ENCODE data around the gene CLTB. TPM values are rescaled to one million over a fixed set of nuclear protein-coding genes. Genes with fewer than 3 reads are reported as not detected.

The CLTB gene
- total and polyA plus RNA-seq, 2 of the 4 experiments (the other 2 are of a cell fraction) = 87.6 to 99.9 TPM

GRCh38 chr5:176352116-176352878 is 64.0 kb downstream of the CLTB start:
- WGBS, 2 experiments (ENCODE audit: extremely low coverage in 2 of 2, insufficient read length in 1 of 2) = no CpG with 5 or more reads among the region's 5 CpGs
- dilution Hi-C loops (cut with HindIII; ENCODE audit: low sequenced_read_pairs, unreplicated experiment) = no loop called here
- H3K56ac ChIP-seq (ENCODE audit: extremely low read depth, insufficient read depth, low read length) = no peak overlapping the region
- no peaks in the 10 kb centered on the region for H3K9me3 ChIP-seq (ENCODE audit: control insufficient read depth, insufficient read depth, low read length)
- H2BK15ac ChIP-seq (ENCODE audit: low read depth, low read length) = no peak overlapping the region
- TF ChIP-seq NFE2L2 (IDR thresholded peaks at IDR 0.05; ENCODE audit: low read depth, low read length) (no peak), MAZ (IDR thresholded peaks at IDR 0.05; ENCODE audit: borderline replicate concordance, low read depth, low read length) (no peak), RCOR1 (IDR thresholded peaks at IDR 0.05; ENCODE audit: insufficient replicate concordance, low read length) (no peak), SMC3 (IDR thresholded peaks at IDR 0.05; ENCODE audit: low read depth, low read length) (no peak), MXI1 (IDR thresholded peaks at IDR 0.05; ENCODE audit: borderline replicate concordance, low read depth, low read length) (no peak), BHLHE40 (IDR thresholded peaks at IDR 0.05; ENCODE audit: low read depth, low read length) (no peak), RFX5 (IDR thresholded peaks at IDR 0.05; ENCODE audit: low read depth, low read length) (no peak), FOS (IDR thresholded peaks at IDR 0.05; ENCODE audit: low read depth, low read length) (no peak), CTCF (conservative IDR thresholded peaks at IDR 0.05; ENCODE audit: low read depth, low read length) (no peak), USF2 (IDR thresholded peaks at IDR 0.05; ENCODE audit: low read depth, low read length) (no peak), RAD21 (IDR thresholded peaks at IDR 0.05; ENCODE audit: low read length) (no peak), CEBPB (IDR thresholded peaks at IDR 0.05; ENCODE audit: low read depth, low read length) (no peak), MAFK (IDR thresholded peaks at IDR 0.05; ENCODE audit: low read depth, low read length) (no peak), ELK1 (IDR thresholded peaks at IDR 0.05; ENCODE audit: borderline replicate concordance, low read depth, low read length) (no peak), POLR2A (IDR thresholded peaks at IDR 0.05; ENCODE audit: low read depth, low read length) (no peak), CHD1 (IDR thresholded peaks at IDR 0.05; ENCODE audit: low read depth, low read length) (no peak)
- peaks cover 45 to 57% of the 10 kb centered on the region in 2 experiments for H3K79me1 ChIP-seq (ENCODE audit: low read depth in 1 of 2, low read length in 2 of 2)
- no peak overlapping the region for H4K5ac ChIP-seq (ENCODE audit: low read depth, low read length)
- no peak overlapping the region for H3K9ac ChIP-seq (ENCODE audit: low read depth, low read length)
- no peak overlapping the region for H2BK120ac ChIP-seq (ENCODE audit: low read depth, low read length)
- H3K4me2 ChIP-seq (ENCODE audit: low read depth, low read length) = no peak overlapping the region
- intact Hi-C loops (cut with micrococcal nuclease) = no loop called here
- H3K4me1 ChIP-seq (ENCODE audit: control insufficient read depth, insufficient read depth, low read length) = 0 out of 2 replicates have a peak, but pooled peaks cover 2% of the 10 kb centered on the region
- no peak overlapping the region for H2BK5ac ChIP-seq (ENCODE audit: low read depth, low read length, poor library complexity, severe bottlenecking)
- no peak overlapping the region for H4K91ac ChIP-seq (ENCODE audit: insufficient read depth, low read depth, low read length)
- no peak overlapping the region for H2AK9ac ChIP-seq (replicated peaks; ENCODE audit: low read depth, low read length, poor library complexity)
- no peak overlapping the region for H3K18ac ChIP-seq (ENCODE audit: low read depth, low read length)
- H4K8ac ChIP-seq (ENCODE audit: low read depth in 2 of 2, low read length in 2 of 2) = no peak overlapping the region
- BruUV-seq (replicated peaks) = no TSS peak
- no peak overlapping the region for H2BK20ac ChIP-seq (ENCODE audit: low read depth, low read length)
- H3K4ac ChIP-seq (ENCODE audit: low read depth, low read length) = no peak overlapping the region
- no peak overlapping the region for H2AK5ac ChIP-seq (ENCODE audit: low read depth, low read length)
- ChIA-PET CTCF (no interaction called here), POLR2A (ENCODE audit: unreplicated experiment) (no interaction called here)
- no peak overlapping the region for H3K14ac ChIP-seq (replicated peaks; ENCODE audit: low read depth, low read length)
- DNase-seq (peak; percentile 44), ATAC-seq (ENCODE audit: low read depth) (peak; percentile 56)
- peaks cover 72% of the 10 kb centered on the region for H3K36me3 ChIP-seq (ENCODE audit: control insufficient read depth, insufficient read depth, low read length)
- no peak overlapping the region for H2AFZ ChIP-seq (replicated peaks; ENCODE audit: low read length, poor library complexity)
- in situ Hi-C loops (cut with MboI; ENCODE audit: low sequenced_read_pairs) = no loop called here
- H3K27me3 ChIP-seq (ENCODE audit: control insufficient read depth, insufficient read depth, low read length) = no peaks in the 10 kb centered on the region
- H3K9me1 ChIP-seq (ENCODE audit: insufficient read depth, low read length) = peaks cover 15% of the 10 kb centered on the region
- H4K20me1 ChIP-seq (ENCODE audit: insufficient read depth, low read length) = peaks cover 49% of the 10 kb centered on the region
- H3K23ac ChIP-seq (ENCODE audit: low read depth, low read length) = no peak overlapping the region
- H3K27ac ChIP-seq (ENCODE audit: insufficient read depth, low read length) = no peak overlapping the region
- no peak overlapping the region for H3K4me3 ChIP-seq (ENCODE audit: insufficient read depth, low read depth, low read length)

All from IMR-90 (cell line).